Neural cell (in vitro differentiated cells): Measurements from ENCODE around the gene SPATA31C1. TPM values are rescaled to one million over a fixed set of nuclear protein-coding genes. Genes with fewer than 3 reads are reported as not detected.

Experiments
- H2AFZ ChIP-seq: fragments of 200-600, 300-800 bp; sonication (generic), shearing (Covaris generic); 2 replicates; pipeline ENCODE4 v1.6.0; 2014; ENCODE audit warnings: low read depth, mild to moderate bottlenecking, antibody characterized with exemption, low read length, moderate library complexity
- H3F3A ChIP-seq: fragments of 200-600 bp; shearing (Covaris generic); 2 replicates; pipeline ENCODE4 v1.6.1; 2016; ENCODE audit warnings: mild to moderate bottlenecking, moderate library complexity, mixed read lengths, antibody characterized with exemption, low read length; ENCODE audit not compliant: insufficient read depth, poor library complexity, severe bottlenecking
- H3K27ac ChIP-seq: fragments of 200-600, 300-800 bp; sonication (generic), shearing (Covaris generic); 2 replicates; pipeline ENCODE4 v1.5.1; 2014; ENCODE audit warnings: mild to moderate bottlenecking, low read length, moderate library complexity
- H3K27me3 ChIP-seq: fragments of 300-800, 200-600 bp; sonication (generic), shearing (Covaris generic); 2 replicates; pipeline ENCODE4 v1.6.0; 2014; ENCODE audit warnings: mild to moderate bottlenecking, low read depth, low read length, moderate library complexity; ENCODE audit not compliant: insufficient read depth
- H3K36me3 ChIP-seq: fragments of 300-800, 200-600 bp; sonication (generic), shearing (Covaris generic); 2 replicates; pipeline ENCODE4 v1.5.1; 2014; ENCODE audit warnings: mild to moderate bottlenecking, antibody characterized with exemption, low read length, moderate library complexity; ENCODE audit not compliant: insufficient read depth
- H3K4me2 ChIP-seq: fragments of 300-800, 200-600 bp; sonication (generic), shearing (Covaris generic); 2 replicates; pipeline ENCODE4 v1.6.0; 2014; ENCODE audit warnings: mild to moderate bottlenecking, low read length
- H3K4me3 ChIP-seq: fragments of 300-800, 200-600 bp; sonication (generic), shearing (Covaris generic); 2 replicates; pipeline ENCODE4 v1.5.1; 2014; ENCODE audit warnings: mild to moderate bottlenecking, low read length, moderate library complexity
- H3K79me2 ChIP-seq: fragments of 200-600 bp; shearing (Covaris generic); replicated peaks from 2 replicates; pipeline ENCODE4 v1.6.0; 2014; ENCODE audit warnings: mild to moderate bottlenecking, low read length, moderate library complexity; ENCODE audit not compliant: insufficient read depth
- H3K9ac ChIP-seq: fragments of 300-800, 200-600 bp; sonication (generic), shearing (Covaris generic); 2 replicates; pipeline ENCODE4 v1.6.1; 2016; ENCODE audit warnings: mild to moderate bottlenecking, low read length, mixed read lengths
- H3K9me2 ChIP-seq: fragments of 200-600 bp; shearing (Covaris generic); 2 replicates; pipeline ENCODE4 v1.6.1; 2016; ENCODE audit warnings: mild to moderate bottlenecking, low read length, mixed read lengths; ENCODE audit not compliant: insufficient read depth
- H3K9me3 ChIP-seq: fragments of 200-600, 300-800 bp; sonication (generic), shearing (Covaris generic); 2 replicates; pipeline ENCODE4 v1.6.1; 2016; ENCODE audit warnings: mild to moderate bottlenecking, mixed run types, low read length, moderate library complexity, mixed read lengths
- H4K20me1 ChIP-seq: fragments of 200-600 bp; shearing (Covaris generic); 2 replicates; pipeline ENCODE4 v1.6.1; 2016; ENCODE audit warnings: mild to moderate bottlenecking, mixed run types; ENCODE audit not compliant: insufficient read depth
- EP300 ChIP-seq: fragments of 450-650 bp; conservative IDR thresholded peaks from 2 replicates; pipeline ENCODE4 v1.6.1; 2014; ENCODE audit warnings: antibody characterized with exemption, mild to moderate bottlenecking, moderate library complexity; ENCODE audit not compliant: poor library complexity, severe bottlenecking
- EZH2 ChIP-seq: fragments of 200-600, 300-800 bp; shearing (Covaris generic), sonication (generic); IDR thresholded peaks from 2 replicates; pipeline ENCODE4 v1.6.1; 2014; ENCODE audit warnings: antibody characterized with exemption, low read length, borderline replicate concordance, mild to moderate bottlenecking; ENCODE audit not compliant: insufficient read depth, poor library complexity, severe bottlenecking
- MXI1 ChIP-seq: fragments of 450-650 bp; conservative IDR thresholded peaks from 2 replicates; pipeline ENCODE4 v1.6.1; 2014; ENCODE audit warnings: antibody characterized with exemption, mild to moderate bottlenecking; ENCODE audit not compliant: poor library complexity, severe bottlenecking
- POLR2AphosphoS5 ChIP-seq: IDR thresholded peaks from 2 replicates; pipeline ENCODE4 v1.6.1; 2012
- RAD21 ChIP-seq: fragments of 450-650 bp; conservative IDR thresholded peaks from 2 replicates; pipeline ENCODE4 v1.6.1; 2014; ENCODE audit warnings: antibody characterized with exemption, mild to moderate bottlenecking, moderate library complexity
- SMC3 ChIP-seq: fragments of 450-650 bp; conservative IDR thresholded peaks from 2 replicates; pipeline ENCODE4 v1.6.1; 2014; ENCODE audit warnings: antibody characterized with exemption, mild to moderate bottlenecking, moderate library complexity; ENCODE audit not compliant: poor library complexity
- TAF1 ChIP-seq: IDR thresholded peaks from 2 replicates; pipeline ENCODE4 v1.6.1; 2012; ENCODE audit warnings: low read depth
- polyA plus RNA-seq: library from polyadenylated mRNA; depleted of rRNA; stranded (reverse); fragments of >200 nt; gene quantifications from 2 replicates; pipeline ENCODE4 v1.2.3, GENCODE V29; 2014
- TF ChIP-seq, protein P1 (sequence below): IDR thresholded peaks from 2 replicates; pipeline ENCODE4 v1.6.1; 2012; ENCODE audit warnings: borderline replicate concordance
- TF ChIP-seq, protein P2 (sequence below): fragments of 450-650 bp; IDR thresholded peaks from 2 replicates; pipeline ENCODE4 v1.5.1; 2014; ENCODE audit warnings: antibody characterized with exemption, mild to moderate bottlenecking, moderate library complexity; ENCODE audit not compliant: poor library complexity, severe bottlenecking

SPATA31C1 gene
- polyA plus RNA-seq, 1 donor from 2014 or later: not detected

DNA sequence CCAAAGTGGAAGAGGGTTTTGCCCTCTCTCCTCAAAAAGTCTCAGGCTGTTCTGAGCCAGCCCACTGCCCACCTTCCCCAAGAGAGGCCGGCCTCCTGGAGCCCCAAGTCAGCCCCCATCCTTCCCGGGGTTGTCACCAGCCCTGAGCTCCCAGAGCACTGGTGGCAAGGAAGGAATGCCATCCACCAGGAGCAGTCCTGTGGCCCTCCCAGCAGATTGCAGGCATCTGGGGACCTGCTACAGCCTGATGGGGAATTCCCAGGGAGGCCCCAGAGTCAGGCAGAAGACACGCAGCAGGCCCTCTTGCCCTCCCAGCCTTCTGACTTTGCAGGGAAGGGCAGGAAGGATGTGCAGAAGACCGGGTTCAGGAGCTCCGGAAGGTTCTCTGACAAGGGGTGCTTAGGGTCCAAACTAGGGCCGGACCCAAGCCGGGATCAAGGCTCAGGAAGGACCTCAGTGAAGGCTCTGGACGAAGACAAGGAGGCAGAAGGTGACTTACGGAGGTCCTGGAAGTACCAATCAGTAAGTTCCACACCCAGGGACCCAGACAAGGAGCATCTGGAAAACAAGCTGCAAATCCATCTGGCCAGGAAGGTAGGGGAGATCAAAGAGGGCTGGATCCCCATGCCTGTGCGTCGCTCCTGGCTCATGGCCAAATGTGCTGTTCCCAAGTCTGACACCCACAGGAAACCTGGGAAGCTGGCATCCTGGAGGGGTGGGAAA, 31.4 kb upstream of the SPATA31C1 start:
- Histone ChIP-seq H3K4me3 (no peak overlapping the region), H3F3A (no peaks in the 10 kb centered on the region), H3K27ac (no peak overlapping the region), H3K9ac (no peak overlapping the region), H3K79me2 (no peaks in the 10 kb centered on the region), H2AFZ (no peak overlapping the region), H3K9me2 (no peaks in the 10 kb centered on the region), H3K9me3 (no peaks in the 10 kb centered on the region), H4K20me1 (no peaks in the 10 kb centered on the region), H3K27me3 (no peaks in the 10 kb centered on the region), H3K36me3 (no peaks in the 10 kb centered on the region), H3K4me2 (no peak overlapping the region)
- no peak for TF ChIP-seq POLR2AphosphoS5
- TF ChIP-seq EZH2: no peak
- TF ChIP-seq, protein P1, sequence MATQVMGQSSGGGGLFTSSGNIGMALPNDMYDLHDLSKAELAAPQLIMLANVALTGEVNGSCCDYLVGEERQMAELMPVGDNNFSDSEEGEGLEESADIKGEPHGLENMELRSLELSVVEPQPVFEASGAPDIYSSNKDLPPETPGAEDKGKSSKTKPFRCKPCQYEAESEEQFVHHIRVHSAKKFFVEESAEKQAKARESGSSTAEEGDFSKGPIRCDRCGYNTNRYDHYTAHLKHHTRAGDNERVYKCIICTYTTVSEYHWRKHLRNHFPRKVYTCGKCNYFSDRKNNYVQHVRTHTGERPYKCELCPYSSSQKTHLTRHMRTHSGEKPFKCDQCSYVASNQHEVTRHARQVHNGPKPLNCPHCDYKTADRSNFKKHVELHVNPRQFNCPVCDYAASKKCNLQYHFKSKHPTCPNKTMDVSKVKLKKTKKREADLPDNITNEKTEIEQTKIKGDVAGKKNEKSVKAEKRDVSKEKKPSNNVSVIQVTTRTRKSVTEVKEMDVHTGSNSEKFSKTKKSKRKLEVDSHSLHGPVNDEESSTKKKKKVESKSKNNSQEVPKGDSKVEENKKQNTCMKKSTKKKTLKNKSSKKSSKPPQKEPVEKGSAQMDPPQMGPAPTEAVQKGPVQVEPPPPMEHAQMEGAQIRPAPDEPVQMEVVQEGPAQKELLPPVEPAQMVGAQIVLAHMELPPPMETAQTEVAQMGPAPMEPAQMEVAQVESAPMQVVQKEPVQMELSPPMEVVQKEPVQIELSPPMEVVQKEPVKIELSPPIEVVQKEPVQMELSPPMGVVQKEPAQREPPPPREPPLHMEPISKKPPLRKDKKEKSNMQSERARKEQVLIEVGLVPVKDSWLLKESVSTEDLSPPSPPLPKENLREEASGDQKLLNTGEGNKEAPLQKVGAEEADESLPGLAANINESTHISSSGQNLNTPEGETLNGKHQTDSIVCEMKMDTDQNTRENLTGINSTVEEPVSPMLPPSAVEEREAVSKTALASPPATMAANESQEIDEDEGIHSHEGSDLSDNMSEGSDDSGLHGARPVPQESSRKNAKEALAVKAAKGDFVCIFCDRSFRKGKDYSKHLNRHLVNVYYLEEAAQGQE: no peak
- TF ChIP-seq, protein P2, sequence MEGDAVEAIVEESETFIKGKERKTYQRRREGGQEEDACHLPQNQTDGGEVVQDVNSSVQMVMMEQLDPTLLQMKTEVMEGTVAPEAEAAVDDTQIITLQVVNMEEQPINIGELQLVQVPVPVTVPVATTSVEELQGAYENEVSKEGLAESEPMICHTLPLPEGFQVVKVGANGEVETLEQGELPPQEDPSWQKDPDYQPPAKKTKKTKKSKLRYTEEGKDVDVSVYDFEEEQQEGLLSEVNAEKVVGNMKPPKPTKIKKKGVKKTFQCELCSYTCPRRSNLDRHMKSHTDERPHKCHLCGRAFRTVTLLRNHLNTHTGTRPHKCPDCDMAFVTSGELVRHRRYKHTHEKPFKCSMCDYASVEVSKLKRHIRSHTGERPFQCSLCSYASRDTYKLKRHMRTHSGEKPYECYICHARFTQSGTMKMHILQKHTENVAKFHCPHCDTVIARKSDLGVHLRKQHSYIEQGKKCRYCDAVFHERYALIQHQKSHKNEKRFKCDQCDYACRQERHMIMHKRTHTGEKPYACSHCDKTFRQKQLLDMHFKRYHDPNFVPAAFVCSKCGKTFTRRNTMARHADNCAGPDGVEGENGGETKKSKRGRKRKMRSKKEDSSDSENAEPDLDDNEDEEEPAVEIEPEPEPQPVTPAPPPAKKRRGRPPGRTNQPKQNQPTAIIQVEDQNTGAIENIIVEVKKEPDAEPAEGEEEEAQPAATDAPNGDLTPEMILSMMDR: no peak
- TF ChIP-seq MXI1: no peak
- TF ChIP-seq SMC3: no peak
- TF ChIP-seq TAF1: no peak
- TF ChIP-seq RAD21: no peak
- no peak for TF ChIP-seq EP300

DNA sequence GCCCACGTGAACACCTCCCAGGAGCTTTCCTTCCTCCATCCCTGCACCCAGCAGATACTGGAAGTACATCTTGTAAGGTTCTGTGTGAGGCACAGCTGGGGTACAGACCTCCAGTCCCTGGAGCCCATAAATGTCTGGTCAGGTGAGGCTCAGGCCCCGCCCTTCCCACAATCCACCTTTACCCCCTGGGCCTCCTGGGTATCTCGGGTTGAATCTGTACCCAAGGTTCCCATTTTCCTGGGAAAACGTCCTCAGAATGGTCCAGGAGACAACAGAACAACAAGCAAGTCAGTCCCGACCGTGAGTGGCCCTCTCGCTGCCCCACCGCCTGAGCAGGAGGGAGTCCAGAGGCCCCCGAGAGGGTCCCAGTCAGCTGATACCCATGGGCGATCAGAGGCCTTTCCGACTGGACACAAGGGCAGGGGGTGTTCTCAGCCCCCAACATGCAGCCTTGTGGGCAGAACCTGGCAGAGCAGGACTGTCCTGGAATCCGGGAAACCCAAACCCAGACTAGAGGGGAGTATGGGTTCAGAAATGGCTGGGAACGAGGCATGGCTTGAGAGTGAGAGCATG, 30.7 kb upstream of the SPATA31C1 start:
- H3K27ac ChIP-seq: no peak overlapping the region
- H3K9me2 ChIP-seq: no peaks in the 10 kb centered on the region
- no peaks in the 10 kb centered on the region for H4K20me1 ChIP-seq
- no peaks in the 10 kb centered on the region for H3K9me3 ChIP-seq
- no peaks in the 10 kb centered on the region for H3K79me2 ChIP-seq
- TF ChIP-seq TAF1 (no peak), RAD21 (no peak), POLR2AphosphoS5 (no peak), SMC3 (no peak), MXI1 (no peak), EZH2 (no peak), EP300 (no peak)
- TF ChIP-seq, protein P1: no peak
- TF ChIP-seq, protein P2: no peak
- H3K9ac ChIP-seq: no peak overlapping the region
- H2AFZ ChIP-seq: no peak overlapping the region
- no peak overlapping the region for H3K4me3 ChIP-seq
- no peak overlapping the region for H3K4me2 ChIP-seq
- no peaks in the 10 kb centered on the region for H3K36me3 ChIP-seq
- no peaks in the 10 kb centered on the region for H3F3A ChIP-seq
- H3K27me3 ChIP-seq: no peaks in the 10 kb centered on the region
